SIG-M5 (cell line): ENCODE data around the gene MYOCD.

Experiments
- DNase-seq: peaks from one replicate; lab custom pipeline; 2025; lab: John Stamatoyannopoulos, UW

Gene MYOCD

DNA sequence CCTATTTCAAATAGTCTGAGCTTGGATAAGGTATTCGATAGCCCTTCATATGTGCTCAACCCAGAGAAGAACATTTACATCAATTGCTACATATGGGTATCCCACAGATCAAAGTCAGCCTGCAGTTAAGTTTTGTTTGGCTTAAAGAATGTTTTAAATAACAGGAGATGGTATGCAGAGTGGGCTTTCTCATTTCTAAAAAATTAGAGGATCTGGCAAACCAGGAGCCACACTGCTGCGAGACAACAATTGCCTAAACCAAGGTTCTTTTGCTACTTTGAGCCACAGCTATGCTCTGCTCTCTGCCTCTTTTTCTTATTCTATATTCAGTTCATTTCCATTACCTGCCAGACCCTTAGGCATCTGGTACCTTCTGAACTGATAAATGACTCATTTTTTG is 93.4 kb downstream of the MYOCD start:
- no peak for DNase-seq

DNA sequence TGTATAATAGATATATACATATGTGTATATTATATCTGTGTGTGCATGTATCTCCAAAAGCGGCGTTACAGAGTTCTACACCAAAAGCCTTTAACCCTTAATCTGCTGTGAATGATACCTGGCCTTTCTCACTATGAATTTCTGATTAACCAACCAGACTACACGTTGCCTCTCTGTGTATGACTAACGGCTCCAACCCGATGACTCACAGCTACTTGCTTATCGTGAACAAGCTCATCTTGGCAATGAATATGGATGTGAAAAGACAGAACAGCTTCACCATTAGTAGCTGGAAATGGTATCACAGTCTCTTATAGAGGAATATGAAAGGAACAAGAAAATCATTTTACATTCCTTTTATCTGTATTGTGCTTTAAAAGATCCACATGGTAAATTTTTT is 99.9 kb downstream of the MYOCD start:
- no peak for DNase-seq

DNA sequence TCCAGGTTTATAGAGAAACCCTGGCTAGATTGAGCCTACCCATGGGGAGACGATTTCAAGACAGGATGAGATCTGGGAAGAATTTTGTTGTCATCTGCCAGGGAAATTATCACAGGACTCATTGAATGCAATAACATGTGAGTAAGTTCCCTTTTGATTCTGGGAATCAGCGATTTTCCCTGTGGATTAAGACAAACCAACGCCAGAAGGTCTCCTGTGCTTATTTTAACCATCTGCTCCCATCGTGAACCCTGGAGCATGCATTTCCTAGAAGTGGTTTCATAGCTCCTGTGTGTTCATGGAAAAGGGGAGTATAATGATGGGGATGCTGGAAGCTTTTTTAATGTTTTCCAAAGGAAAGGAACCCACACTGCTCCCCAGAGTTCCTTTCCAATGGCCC is 102.6 kb downstream of the MYOCD start:
- DNase-seq: no peak

DNA sequence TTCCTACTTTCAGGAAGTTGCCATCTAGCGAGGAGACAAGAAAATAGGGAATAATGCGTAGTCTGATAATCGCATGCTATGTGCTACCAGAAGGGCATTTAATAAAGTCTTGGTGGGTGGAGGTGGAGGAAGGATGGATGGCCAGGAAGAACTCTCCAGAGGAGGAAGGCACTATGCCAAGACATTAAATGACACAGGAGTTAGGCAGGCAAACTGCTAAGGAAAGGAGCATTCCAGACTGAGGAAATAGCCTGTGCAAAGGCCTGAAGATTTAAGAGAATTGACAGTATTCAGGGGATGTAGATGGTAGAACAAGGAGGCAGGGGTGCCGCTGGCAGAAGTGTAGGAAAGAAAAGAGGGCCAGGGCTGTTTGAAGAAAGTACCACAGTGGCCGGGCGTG is 104.3 kb downstream of the MYOCD start:
- DNase-seq: no peak

DNA sequence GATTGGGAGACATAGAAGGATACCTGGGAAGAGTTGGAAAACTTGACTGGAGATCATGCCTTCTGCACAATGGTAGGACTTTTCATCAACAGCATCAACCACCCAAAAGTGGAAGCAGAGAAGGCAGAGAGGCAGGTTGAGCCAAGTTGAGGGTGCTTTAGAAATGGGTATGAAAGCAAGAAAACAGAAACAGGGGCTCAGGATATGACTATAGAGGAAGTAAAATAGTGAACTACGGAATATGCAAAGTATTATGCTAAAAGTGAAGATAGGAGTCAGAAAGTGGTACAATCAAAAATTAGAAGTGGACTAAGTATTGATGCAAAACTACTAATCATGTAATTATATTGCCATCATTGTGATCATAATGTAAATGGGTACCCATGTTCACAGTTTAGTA is 107.5 kb downstream of the MYOCD start:
- DNase-seq: no peak

DNA sequence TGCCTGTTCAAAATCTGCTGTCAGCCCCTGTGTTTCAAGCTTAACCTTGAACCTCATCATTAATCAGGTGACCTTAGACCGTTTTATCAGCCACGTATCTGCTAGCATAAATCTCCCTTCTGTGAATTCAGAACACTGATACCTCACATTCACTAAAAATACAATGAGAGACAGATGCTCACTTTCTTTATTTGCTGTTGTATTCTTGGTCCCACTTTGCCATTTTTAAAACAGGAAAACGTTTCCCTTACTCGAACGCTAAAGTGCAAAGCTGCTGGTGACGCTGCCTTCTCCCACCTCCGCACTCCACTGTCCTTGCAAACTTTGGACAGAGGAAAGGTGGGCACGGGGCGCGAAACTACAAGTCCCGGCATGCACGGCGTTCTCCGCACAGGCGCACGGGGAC is 123.4 kb downstream of the MYOCD start:
- no peak for DNase-seq

DNA sequence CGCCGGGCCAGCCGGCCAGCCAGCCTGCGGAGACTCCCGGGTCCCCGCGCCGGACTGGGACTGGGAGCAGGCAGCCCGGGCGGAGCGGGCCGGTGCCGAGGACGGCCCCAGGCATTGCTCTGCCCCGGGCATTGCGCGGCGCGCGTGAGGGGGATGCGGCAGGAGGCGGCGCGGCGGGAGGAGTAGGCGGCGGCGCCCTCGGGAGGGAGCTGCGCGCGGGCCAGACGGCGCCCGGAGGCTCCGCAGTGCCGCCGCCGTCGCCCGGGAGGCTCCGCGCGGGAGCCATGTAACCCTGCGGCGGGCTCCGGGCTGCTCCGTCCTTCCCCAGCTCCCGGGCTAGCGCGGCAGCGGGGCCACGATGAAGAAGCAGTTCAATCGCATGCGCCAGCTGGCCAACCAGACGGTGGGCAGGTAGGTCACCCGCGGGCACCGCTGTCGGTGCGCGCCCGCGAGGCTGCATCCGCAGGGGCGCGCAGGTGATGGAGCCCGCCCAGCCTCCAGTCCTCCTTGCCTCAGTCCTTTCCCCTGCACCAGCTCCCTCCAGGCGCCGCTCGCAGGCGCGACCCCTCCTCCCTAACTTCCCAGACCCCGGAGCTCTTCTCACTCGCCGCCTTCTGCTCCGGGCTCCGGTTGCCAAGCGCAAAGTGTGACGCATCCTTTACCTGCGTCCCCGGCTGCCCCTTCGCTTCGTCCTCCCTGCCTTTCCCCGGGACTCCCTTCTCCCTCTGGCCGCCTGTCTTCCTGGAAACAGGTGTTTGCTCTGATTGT is 124.0 kb downstream of the MYOCD start, which contains the start of gene ARHGAP44:
TSS of gene ARHGAP44 (plus strand) at position 18 of the 768 bp plus-strand sequence. CDS start at position 359, 341 bp downstream.
- DNase-seq: no peak

DNA sequence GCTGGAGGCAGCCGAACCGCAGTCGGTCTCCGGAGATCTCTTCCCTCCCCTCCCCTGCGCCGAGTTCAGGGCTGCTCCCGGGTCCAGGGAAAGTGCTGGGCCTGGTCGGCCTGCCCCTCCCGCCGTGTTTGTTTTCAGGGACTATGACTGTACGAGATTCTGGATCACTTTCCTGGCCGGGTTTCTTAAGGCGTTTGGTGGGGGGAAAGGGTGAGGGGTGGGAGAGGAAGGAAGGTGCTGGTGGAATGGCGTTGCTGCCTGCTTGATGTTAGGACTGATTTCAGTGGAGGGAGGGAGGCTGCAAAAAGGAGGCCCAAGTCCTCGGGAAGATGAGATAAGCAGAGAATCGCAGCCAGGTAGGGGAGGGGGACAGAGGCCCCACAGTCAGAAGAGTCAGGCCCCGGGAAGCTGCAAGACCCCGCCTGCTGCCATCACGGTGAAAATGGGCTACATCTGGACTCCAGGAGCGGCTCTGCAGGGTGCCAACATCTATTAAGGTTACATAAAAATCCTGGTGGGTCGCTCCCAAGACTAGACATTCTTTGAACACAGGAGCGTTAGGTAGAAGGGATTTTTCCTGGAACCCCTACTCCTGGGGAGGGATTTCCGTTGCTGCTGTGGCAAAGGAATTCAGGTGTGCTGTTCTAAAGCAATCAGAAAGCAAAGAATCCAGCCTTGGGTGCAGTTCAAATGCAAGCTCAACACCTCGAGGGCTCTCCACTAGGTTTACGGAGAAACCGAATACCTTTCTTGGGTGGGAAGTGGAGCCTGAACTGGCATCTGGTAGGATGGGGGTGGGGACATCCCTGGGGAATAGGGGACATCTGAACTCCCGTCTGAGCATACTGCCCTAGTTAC is 124.8 kb downstream of the MYOCD start:
- no peak for DNase-seq

DNA sequence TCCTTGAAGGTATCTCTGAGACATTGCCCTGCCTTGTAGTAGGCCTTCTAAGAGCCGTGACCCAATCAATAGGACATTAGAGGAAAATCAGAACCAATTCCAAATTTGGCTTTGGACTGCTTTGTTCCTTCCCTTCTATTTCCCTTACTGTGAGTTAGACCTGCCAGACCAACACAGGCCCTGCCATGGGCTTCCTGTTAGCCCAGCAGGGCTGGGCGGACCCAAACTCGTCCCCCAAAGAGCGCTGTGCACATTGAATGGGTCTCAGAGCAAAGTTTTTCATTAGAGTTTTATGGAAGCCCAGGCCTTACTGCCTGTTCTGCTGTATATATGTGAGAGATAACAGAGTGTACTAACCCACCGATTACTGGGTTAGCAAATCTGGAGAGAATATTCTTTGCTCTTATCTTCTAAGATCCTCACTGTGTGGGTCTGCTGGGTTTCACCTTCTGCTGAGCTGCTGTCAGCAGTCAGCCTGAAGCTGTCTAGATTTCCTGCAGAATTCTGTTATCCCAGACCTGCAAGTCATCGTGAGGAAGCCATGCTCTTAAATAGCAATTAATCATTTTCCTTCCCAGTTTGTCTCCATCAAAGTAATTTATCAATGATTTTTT is 129.3 kb downstream of the MYOCD start:
- no peak for DNase-seq

DNA sequence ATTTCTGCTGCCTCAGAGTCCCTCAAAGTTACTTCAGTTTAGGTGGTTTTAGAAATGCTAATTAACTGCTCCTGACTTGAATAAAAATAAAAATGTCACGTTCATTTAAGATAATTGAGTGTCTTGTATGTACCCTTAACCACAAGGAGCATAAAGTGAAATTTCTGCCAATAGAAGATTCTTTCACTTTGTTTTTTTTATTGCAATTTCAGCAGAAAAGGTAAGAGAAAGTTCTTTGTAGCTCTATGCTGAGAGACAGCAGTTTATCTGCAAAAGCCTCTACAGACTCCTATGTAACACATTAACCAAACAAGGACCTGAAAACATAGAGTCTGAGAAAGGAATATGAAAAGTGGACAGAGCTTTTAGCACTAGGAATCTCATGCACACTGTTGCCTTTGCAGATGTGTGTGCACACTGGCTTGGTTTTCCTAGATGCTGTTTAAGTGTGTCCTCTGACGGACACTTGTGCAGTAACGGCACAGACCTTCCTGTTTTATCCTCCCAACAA is 135.2 kb downstream of the MYOCD start:
- no peak for DNase-seq

DNA sequence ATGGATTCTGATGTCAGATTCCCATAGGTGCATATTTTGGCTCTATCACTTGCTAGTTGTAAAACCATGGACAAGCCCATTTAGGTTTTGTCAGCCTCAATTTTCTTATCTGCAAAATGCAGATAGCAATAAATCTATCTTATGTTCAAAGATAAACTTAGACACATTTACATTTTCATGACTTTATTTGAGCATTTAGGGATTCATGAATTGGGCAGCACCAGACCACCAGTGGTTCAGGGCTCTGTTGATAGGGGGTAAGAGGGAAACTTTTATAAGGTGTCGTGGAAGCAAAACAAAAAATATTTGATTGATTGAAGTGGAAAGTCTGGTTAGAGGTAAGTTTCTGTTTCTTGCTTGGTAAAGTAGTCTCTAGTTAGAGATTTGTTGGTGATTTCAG is 140.9 kb downstream of the MYOCD start:
- DNase-seq: no peak

DNA sequence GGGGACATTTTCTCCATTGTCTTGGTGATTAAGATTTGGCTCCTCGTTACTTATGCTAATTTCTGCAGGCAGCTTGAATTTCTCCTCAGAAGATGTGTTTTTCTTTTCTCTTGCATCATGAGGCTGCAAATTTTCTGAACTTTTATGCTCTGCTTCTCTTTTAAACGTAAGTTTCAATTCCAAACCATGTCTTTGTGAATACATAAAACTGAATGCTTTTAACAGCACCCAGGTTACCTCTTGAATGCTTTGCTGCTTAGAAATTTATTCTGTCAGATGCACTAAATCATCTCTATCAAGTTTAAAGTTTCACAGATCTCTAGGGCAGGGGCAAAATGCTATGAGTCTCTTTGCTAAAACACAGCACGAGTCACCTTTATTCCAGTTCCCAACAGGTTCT is 143.0 kb downstream of the MYOCD start:
- DNase-seq: no peak

DNA sequence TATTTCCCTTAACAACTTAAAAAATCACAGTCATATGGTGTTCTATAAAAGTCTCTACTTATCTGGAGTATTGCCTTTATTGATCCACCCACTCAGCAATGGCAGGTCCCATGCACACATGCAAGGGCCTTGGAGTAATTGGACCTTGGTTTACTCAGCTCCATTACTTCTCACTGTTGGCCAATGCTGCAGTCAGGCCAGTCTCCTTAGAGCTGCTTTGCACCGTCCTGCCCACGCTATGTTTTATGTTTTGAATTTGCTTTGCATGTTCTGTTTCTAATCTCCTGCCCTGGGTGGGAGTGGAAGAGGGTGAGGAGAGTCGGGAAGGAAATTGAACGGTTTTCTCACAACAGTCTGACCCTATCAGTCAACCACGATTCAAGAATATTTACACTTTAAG is 147.2 kb downstream of the MYOCD start:
- DNase-seq: no peak

DNA sequence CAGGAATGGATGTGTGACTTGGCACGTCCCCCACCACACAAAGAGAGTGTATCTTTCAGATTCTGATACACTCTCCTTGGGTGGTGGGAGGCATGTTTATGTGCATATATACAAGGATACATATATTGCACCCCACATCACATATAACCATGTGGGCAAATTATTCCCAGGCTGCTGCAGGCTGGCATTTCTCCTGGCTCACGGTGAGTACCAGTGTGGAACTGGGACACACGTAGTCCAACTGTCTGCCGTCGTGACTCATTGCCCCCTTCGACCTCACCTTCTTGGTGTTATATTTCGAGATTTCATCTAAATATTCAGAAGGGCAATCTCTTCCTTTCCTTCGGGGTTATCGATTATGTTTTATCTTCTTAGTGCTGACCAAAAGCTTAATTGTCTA is 148.0 kb downstream of the MYOCD start:
- no peak for DNase-seq

DNA sequence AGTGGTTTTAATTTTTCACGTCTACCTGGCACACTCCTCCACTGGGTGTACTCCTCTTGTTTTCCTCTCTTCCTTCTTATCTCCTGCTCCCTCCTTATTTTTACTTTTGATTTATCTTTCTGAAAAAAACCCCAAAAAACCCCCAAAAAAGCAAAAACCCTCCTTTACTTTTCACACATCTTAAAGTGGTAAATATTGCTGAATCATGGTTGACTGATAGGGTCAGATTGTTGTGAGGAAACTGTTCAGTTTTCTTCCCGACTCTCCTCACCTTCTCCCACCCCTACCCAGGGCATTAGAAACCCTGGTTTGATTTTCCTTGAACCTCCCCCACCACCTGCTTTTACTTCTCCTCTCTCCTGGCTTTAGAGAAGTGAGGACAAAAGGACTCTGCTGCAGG is 149.0 kb downstream of the MYOCD start:
- DNase-seq: no peak

DNA sequence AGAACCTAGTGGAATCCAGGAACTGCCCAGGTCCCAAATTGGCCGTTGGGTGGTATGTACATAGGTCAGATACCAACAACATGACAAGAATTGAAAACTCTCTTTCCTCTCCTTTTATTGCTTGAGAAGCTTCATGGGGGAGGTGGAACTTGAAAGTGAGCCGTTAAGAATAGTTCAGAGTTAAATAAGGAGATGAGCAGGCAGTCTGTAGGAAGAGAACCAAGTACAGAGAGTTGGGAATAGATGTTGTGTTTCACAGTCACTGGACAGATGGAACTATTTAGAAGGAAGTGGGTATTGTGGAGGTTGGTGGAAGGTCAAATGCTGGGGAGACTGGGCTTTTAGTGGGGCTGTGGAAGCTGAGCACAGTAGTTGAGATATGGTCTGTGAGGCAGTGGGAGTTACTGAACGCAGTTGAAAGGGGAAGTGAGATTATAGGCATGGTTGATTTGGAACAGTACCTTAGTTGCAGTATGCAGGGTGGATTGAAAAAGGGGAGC is 150.0 kb downstream of the MYOCD start:
- no peak for DNase-seq
